Measurements from ENCODE around the gene NCKAP5. TPM values are rescaled to one million over a fixed set of nuclear protein-coding genes. Genes with fewer than 3 reads are reported as not detected.

The NCKAP5 gene
- total and polyA plus RNA-seq, 4 donors, result 0.57 to 2.8 (median 2.4) TPM

DNA sequence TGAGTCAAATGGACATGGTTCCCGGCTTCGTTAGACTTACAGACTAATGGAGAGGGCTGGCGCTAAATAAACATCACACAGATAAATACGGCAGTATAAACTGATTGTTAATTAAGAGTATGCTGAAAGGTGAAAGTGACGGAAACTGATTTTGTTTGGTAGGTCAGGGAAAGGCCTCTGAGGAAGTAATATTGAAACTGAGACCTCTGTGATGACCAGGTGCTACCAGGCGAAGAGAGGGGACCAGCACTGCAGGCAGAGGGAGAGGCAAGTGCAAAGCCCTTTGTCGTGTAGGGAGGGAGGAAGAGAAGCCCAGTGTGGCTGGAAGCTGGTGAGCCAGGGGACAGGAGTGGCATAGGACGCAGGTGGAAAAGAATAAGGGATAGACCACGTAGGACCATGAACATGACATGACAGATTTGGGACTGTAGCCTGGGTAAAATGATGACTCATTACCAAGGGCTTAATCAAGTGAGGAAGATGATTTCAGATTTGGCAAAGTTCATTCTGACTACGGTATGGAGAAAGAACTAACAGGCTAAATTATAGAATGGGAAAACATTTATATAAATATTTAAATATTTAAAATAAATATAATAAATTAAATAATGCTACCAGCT is 433.1 kb downstream of the NCKAP5 start:
- DNase-seq (ENCODE audit: low spot score), result no peak
- Histone ChIP-seq H3K27ac (ENCODE audit: low read depth in 1 of 2, low read length in 2 of 2) (no peak overlapping the region), H3K27me3 (ENCODE audit: control insufficient read depth in 4 of 4, insufficient read depth in 4 of 4, low read length in 3 of 4) (no peaks in the 10 kb centered on the region), H3K4me1 (ENCODE audit: control insufficient read depth in 4 of 4, insufficient read depth in 4 of 4, low read length in 3 of 4) (no peaks in the 10 kb centered on the region), H3K4me3 (ENCODE audit: low read depth in 1 of 3, low read length in 3 of 3) (no peak overlapping the region), H3K9me3 (ENCODE audit: control insufficient read depth in 4 of 4, low read length in 3 of 4) (no peaks in the 10 kb centered on the region), H3K9ac (ENCODE audit: low read depth in 1 of 2, low read length in 2 of 2) (no peak overlapping the region), H3K36me3 (ENCODE audit: control insufficient read depth in 4 of 4, insufficient read depth in 3 of 4, low read depth in 1 of 4, low read length in 3 of 4) (no peaks in the 10 kb centered on the region)
- TF ChIP-seq RXRA (IDR thresholded peaks at IDR 0.05) (no peak), SP1 (IDR thresholded peaks at IDR 0.05) (no peak)
- TF ChIP-seq, protein P1, sequence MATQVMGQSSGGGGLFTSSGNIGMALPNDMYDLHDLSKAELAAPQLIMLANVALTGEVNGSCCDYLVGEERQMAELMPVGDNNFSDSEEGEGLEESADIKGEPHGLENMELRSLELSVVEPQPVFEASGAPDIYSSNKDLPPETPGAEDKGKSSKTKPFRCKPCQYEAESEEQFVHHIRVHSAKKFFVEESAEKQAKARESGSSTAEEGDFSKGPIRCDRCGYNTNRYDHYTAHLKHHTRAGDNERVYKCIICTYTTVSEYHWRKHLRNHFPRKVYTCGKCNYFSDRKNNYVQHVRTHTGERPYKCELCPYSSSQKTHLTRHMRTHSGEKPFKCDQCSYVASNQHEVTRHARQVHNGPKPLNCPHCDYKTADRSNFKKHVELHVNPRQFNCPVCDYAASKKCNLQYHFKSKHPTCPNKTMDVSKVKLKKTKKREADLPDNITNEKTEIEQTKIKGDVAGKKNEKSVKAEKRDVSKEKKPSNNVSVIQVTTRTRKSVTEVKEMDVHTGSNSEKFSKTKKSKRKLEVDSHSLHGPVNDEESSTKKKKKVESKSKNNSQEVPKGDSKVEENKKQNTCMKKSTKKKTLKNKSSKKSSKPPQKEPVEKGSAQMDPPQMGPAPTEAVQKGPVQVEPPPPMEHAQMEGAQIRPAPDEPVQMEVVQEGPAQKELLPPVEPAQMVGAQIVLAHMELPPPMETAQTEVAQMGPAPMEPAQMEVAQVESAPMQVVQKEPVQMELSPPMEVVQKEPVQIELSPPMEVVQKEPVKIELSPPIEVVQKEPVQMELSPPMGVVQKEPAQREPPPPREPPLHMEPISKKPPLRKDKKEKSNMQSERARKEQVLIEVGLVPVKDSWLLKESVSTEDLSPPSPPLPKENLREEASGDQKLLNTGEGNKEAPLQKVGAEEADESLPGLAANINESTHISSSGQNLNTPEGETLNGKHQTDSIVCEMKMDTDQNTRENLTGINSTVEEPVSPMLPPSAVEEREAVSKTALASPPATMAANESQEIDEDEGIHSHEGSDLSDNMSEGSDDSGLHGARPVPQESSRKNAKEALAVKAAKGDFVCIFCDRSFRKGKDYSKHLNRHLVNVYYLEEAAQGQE (IDR thresholded peaks at IDR 0.05), result no peak
- WGBS, result 94% methylated on average over 10 of the region's 10 CpGs

- H3K4me1 ChIP-seq (ENCODE audit: control insufficient read depth in 4 of 4, insufficient read depth in 4 of 4, low read length in 3 of 4), result no peaks in the 10 kb centered on the region
- H3K27ac ChIP-seq (ENCODE audit: low read depth in 1 of 2, low read length in 2 of 2), result no peak overlapping the region
- no peak overlapping the region for H3K4me3 ChIP-seq (ENCODE audit: low read depth in 1 of 3, low read length in 3 of 3)
- no peak for DNase-seq (ENCODE audit: low spot score)
- no peak overlapping the region for H3K9ac ChIP-seq (ENCODE audit: low read depth in 1 of 2, low read length in 2 of 2)
- 77% methylated on average over 3 of the region's 3 CpGs for WGBS
- TF ChIP-seq, protein P2, sequence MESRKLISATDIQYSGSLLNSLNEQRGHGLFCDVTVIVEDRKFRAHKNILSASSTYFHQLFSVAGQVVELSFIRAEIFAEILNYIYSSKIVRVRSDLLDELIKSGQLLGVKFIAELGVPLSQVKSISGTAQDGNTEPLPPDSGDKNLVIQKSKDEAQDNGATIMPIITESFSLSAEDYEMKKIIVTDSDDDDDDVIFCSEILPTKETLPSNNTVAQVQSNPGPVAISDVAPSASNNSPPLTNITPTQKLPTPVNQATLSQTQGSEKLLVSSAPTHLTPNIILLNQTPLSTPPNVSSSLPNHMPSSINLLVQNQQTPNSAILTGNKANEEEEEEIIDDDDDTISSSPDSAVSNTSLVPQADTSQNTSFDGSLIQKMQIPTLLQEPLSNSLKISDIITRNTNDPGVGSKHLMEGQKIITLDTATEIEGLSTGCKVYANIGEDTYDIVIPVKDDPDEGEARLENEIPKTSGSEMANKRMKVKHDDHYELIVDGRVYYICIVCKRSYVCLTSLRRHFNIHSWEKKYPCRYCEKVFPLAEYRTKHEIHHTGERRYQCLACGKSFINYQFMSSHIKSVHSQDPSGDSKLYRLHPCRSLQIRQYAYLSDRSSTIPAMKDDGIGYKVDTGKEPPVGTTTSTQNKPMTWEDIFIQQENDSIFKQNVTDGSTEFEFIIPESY (IDR thresholded peaks at IDR 0.05), result no peak
- no peak for TF ChIP-seq TAF1 (conservative IDR thresholded peaks at IDR 0.05)
- no peak for TF ChIP-seq RXRA (IDR thresholded peaks at IDR 0.05)
- TF ChIP-seq, protein P1 (IDR thresholded peaks at IDR 0.05), result no peak
- TF ChIP-seq SP1 (IDR thresholded peaks at IDR 0.05), result no peak
- H3K9me3 ChIP-seq (ENCODE audit: control insufficient read depth in 4 of 4, low read length in 3 of 4), result no peaks in the 10 kb centered on the region
- no peaks in the 10 kb centered on the region for H3K27me3 ChIP-seq (ENCODE audit: control insufficient read depth in 4 of 4, insufficient read depth in 4 of 4, low read length in 3 of 4)
- H3K36me3 ChIP-seq (ENCODE audit: control insufficient read depth in 4 of 4, insufficient read depth in 3 of 4, low read depth in 1 of 4, low read length in 3 of 4), result no peaks in the 10 kb centered on the region
Measured at GRCh38 chr2:133130548-133131246, 437.6 kb downstream of the NCKAP5 start.
